ENCODE results near the gene MFSD12. TPM values are rescaled to one million over a fixed set of nuclear protein-coding genes. Genes with fewer than 3 reads are reported as not detected.
"Not testable (repeated sequence)": the region's sequence is repeated elsewhere in the genome, so short reads cannot be mapped to it uniquely, and the experiment has no call there.

MFSD12 gene
- total RNA-seq, 8 experiments from 2014 or later: 21.9 to 87.4 (median 44.0) TPM

DNA sequence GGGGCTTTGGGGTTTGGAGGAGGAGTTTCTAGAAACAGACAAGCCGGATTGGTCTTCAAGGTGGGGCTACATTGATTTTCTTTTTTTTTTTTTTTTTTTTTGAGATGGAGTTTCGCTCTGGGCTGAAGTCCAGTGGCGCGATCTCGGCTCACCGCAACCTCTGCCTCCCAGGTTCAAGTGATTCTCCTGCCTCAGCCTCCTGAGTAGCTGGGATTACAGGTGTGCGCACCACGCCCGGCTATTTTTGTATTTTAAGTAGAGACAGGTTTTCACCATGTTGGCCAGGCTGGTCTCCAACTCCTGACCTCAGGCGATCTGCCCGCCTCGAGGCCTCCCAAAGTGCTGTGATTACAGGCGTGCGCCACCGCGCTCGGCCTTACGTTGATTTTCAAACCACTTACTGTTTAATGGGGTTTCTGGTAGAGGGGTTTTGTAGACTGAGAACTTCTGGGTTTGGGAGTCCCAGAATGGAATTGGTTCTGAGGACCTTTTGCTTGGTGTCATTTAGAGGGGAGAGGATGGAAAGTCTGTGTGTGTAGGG lies 49.2 kb downstream of the MFSD12 start:
- WGBS, 10 experiments: 25 to 100% (median 92%) methylated on average over 1 to 10 of the region's 18 CpGs; no CpG with 5 or more reads in 3 of the 10 experiments
- Histone ChIP-seq H3K4me1 (replicated peaks in 1 of 2) (peaks cover 27 to 31% of the 10 kb centered on the region in 2 donors), H3K4me3 (peak overlapping the region in 4 of 5 donors; percentile 71 to 92 (median 86))
- in situ Hi-C loops (cut with MboI; ENCODE audit: low pct_unique_long_range_greater_than_20kb in 2 of 9, low sequenced_read_pairs in 9 of 9, unreplicated experiment in 9 of 9); H3K27ac ChIP-seq; ATAC-seq (replicated peaks in 6 of 8): not testable (repeated sequence)

DNA sequence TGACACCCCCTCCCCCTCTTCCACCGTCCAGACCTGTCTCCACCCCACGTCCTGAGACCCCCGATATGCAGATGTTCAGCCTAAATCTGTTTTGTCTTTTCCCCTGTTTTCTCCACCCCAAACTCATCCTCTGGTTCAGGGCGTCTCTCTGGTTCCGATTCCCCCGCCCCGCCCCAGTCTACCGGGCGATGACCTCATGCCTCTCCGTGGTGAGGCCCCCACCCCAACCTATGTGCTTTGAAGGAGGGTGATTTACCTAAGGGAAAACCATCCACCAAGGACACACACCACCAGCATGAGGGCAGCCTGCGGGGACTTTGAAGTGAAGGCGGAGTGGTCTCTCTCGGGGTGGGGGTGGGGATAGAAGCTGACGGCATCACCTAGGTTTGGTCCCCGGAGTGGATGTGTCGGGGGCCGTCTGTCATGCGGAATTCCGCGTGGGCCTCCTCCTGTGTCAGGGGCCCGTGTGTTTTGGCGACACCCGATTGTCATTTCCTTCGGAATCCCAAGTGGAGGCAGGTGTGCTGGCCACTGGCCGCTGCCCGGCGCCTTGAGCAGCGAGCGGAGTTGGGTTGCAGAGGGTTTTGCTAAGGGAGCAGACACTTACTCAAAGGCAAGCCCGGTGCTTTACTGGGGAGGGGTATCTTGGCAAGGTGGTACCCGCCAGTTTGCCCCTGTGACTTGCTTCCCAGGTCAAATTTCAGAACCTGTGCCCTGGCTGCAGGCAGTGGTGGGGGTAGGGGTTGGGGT lies 49.8 kb downstream of the MFSD12 start:
- peak overlapping the region; percentile 68 to 92 (median 80) for H3K4me3 ChIP-seq
- ATAC-seq (replicated peaks in 6 of 8): peak in 6 of 8 experiments; percentile 3 to 35 (median 32)
- peak overlapping the region; percentile 83 to 94 for H3K27ac ChIP-seq
- in situ Hi-C loops (cut with MboI; ENCODE audit: low pct_unique_long_range_greater_than_20kb in 2 of 9, low sequenced_read_pairs in 9 of 9, unreplicated experiment in 9 of 9): no loop called here
- H3K4me1 ChIP-seq (replicated peaks in 1 of 2): peaks cover 22 to 26% of the 10 kb centered on the region in 2 donors
- 0 to 4% (median 0%) methylated on average over 1 to 5 of the region's 31 CpGs; no CpG with 5 or more reads in 7 of the 10 experiments for WGBS, 10 experiments

DNA sequence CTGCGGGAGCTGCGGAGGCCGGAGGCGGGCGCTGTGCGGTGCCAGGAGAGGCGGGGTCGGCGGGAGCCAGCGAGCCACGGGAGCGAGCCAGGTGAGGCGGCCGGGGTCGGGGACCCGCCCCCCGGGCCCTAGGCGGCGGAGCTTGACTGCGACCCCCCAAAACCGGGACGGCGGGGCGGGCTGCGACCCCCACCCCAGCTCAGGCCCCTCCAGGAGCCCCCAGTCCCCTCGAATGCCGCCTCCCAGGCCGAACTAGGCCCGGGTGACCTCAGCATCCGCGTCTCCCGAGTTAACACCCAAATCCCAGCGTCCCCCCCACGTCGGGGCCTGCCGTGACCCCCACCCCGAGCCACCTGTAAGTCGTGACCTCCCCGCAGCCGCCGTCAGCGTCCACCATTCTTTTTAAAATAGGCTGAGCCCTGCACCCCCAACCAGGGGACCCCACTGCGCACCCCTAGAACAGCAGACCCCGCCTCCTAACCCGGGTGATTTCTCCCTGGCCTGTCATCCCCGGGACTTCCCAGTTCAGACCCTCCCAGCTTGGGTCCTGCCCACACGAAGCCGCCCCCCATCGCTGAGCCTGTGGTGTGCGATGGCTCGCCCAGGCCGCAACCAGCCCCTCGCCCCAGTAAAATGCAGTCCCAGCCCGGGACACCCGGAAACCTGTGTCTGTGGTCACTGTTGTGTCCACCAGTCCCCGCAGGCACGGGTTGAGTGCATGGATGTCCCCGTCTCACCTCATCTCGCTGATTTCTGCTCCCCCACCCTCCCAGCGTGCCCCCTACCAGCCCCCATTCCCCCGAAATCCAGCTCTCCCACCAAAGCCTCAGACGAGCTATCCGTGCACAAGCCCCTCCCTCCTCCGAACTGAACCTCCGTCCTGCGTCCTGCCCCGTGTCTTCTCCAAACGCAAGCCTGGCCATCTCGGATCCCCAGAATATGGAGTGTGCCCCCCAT lies 50.7 kb downstream of the MFSD12 start:
- in situ Hi-C loops (cut with MboI; ENCODE audit: low pct_unique_long_range_greater_than_20kb in 2 of 9, low sequenced_read_pairs in 9 of 9, unreplicated experiment in 9 of 9): no loop called here
- peaks cover 14 to 20% of the 10 kb centered on the region in 2 donors for H3K4me1 ChIP-seq (replicated peaks in 1 of 2)
- peak overlapping the region; percentile 68 to 92 (median 80) for H3K4me3 ChIP-seq
- ATAC-seq (replicated peaks in 6 of 8): peak in 7 of 8 experiments; percentile 0 to 6 (median 2)
- H3K27ac ChIP-seq: peak overlapping the region; percentile 83 to 94
- no CpG with 5 or more reads among the region's 69 CpGs for WGBS, 10 experiments

DNA sequence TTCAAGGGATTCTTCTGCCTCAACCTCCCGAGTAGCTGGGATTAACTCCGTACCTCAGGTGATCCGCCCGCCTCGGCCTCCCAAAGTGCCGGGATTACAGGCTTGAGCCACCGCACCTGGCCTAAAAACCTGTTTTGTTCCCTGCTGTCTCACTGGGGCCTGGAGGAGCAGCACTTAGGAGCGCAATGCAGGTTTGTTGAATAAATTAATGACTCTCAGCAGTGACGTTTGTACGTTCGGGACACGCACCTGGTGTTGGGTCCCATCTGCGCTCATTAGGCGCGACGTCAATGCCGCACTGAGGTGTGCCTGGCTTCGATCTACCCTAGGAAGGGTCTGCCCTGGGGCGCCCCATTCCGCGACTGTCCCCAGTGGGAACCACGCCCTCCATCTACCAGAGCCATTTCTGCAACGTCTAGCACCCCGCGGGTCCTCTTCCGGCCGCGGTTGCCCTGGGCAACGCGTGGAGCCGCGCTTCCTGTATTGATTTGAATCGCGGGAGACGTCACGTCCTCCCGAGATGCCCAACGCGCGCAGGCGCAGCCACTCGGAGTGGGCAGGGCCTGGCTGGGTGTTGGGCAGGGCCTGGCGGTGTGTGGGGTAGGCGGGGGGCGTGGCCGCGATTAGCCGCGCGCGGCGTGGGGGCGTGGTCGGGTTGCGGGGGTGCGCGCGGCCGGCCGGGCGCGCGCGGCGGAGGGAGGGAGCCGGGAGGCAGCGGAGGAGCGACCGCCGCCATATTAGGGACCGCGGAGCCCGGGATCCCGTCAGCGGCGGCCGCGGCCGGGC lies 51.6 kb downstream of the MFSD12 start, which contains the start of gene FZR1:
Gene FZR1 (plus strand): TSS at position 714 of the 786 bp plus-strand sequence. CDS start 16,679 bp downstream, outside the sequence.
- Histone ChIP-seq H3K4me1 (replicated peaks in 1 of 2) (peaks cover 14 to 20% of the 10 kb centered on the region in 2 donors), H3K4me3 (peak within 1 kb of the TSS; percentile 68 to 92 (median 80)), H3K27ac (peak within 1 kb of the TSS; percentile 86 to 94)
- in situ Hi-C loops (cut with MboI; ENCODE audit: low pct_unique_long_range_greater_than_20kb in 2 of 9, low sequenced_read_pairs in 9 of 9, unreplicated experiment in 9 of 9): no loop called here
- ATAC-seq (replicated peaks in 6 of 8): peak; percentile 86 to 96 (median 90)
- WGBS, 10 experiments: 3 to 70% (median 15%) methylated on average over 2 to 6 of the region's 79 CpGs; no CpG with 5 or more reads in 4 of the 10 experiments

DNA sequence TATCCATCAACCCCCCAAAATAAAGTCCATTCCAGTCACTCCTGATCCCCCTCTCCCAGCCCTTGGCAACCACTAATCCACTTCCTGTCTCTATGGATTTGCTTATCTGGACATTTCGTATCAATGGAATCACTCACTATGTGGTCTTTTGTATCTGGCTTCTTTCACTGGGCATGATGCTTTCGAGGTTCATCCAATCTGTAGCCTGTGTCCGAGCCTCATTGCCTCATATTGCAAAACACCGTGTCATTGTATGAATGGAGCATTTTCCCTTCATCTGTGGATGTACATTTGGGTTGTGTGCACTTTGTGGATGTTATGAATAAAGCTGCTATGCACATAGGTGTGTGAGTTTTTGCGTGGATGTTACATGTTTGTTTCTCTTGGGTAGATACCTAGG lies 52.7 kb downstream of the MFSD12 start:
- no peak overlapping the region for H3K27ac ChIP-seq
- no peak overlapping the region for H3K4me3 ChIP-seq
- ATAC-seq (replicated peaks in 6 of 8): no peak
- in situ Hi-C loops (cut with MboI; ENCODE audit: low pct_unique_long_range_greater_than_20kb in 2 of 9, low sequenced_read_pairs in 9 of 9, unreplicated experiment in 9 of 9): no loop called here
- WGBS, 10 experiments: 50 to 100% (median 98%) methylated on average over 1 to 5 of the region's 5 CpGs; no CpG with 5 or more reads in 2 of the 10 experiments
- H3K4me1 ChIP-seq (replicated peaks in 1 of 2): peaks cover 14 to 21% of the 10 kb centered on the region in 2 donors

DNA sequence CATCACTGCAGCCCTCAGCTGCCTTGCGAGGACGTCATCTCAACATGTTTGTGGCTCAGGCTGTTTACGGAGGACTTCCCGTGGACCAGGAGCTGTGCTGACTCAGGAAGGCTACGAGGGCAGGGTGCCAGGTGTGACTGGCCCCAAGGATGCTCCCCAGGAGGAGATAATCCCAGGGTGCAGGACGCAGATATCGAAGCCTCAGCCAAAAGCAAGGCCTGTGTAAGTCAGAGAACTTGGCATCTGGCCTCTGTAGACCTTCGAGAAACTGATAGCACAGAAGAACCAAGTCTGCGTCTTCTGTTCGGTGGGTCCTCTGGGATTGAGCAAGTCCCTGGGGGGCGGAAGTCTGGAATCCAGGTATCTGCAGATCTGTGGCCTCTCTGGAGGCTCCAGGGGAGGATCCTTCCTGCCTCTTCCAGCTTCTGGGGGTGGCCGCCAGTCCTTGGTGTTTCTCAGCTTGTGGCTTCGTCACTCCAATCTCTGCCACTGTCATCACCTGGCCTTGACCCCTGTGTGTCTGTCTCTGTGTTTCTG lies 54.3 kb downstream of the MFSD12 start:
- no peak for ATAC-seq (replicated peaks in 6 of 8)
- in situ Hi-C loops (cut with MboI; ENCODE audit: low pct_unique_long_range_greater_than_20kb in 2 of 9, low sequenced_read_pairs in 9 of 9, unreplicated experiment in 9 of 9): no loop called here
- no peak overlapping the region for H3K27ac ChIP-seq
- H3K4me3 ChIP-seq: no peak overlapping the region
- WGBS, 10 experiments: 61 to 94% (median 83%) methylated on average over 2 to 9 of the region's 13 CpGs; no CpG with 5 or more reads in 2 of the 10 experiments
- peaks cover 16 to 20% of the 10 kb centered on the region in 2 donors for H3K4me1 ChIP-seq (replicated peaks in 1 of 2)

DNA sequence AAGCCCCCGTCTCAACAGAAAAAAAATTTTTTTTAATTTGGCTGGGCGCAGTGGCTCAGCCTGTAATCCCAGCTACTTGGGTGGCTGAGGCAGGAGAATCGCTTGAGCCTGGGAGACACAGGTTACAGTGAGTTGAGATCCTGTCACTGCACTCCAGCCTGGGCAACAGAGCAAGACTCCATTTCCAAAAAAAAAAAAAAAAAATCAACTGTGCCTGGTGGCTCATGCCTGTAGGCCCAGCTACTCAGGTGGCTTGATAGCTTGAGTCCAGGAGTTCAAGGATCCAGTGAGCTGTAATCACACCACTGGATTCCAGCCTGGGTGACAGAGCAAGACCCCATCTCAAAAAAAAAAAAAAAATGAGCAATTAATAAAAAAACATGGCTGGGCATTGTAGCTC lies 55.6 kb downstream of the MFSD12 start:
- no peak for ATAC-seq (replicated peaks in 6 of 8)
- no peak overlapping the region for H3K4me3 ChIP-seq
- peaks cover 10 to 11% of the 10 kb centered on the region in 2 donors for H3K4me1 ChIP-seq (replicated peaks in 1 of 2)
- in situ Hi-C loops (cut with MboI; ENCODE audit: low pct_unique_long_range_greater_than_20kb in 2 of 9, low sequenced_read_pairs in 9 of 9, unreplicated experiment in 9 of 9): no loop called here
- WGBS, 10 experiments: 80 to 100% (median 100%) methylated on average over 1 to 2 of the region's 3 CpGs; no CpG with 5 or more reads in 4 of the 10 experiments
- no peak overlapping the region for H3K27ac ChIP-seq

DNA sequence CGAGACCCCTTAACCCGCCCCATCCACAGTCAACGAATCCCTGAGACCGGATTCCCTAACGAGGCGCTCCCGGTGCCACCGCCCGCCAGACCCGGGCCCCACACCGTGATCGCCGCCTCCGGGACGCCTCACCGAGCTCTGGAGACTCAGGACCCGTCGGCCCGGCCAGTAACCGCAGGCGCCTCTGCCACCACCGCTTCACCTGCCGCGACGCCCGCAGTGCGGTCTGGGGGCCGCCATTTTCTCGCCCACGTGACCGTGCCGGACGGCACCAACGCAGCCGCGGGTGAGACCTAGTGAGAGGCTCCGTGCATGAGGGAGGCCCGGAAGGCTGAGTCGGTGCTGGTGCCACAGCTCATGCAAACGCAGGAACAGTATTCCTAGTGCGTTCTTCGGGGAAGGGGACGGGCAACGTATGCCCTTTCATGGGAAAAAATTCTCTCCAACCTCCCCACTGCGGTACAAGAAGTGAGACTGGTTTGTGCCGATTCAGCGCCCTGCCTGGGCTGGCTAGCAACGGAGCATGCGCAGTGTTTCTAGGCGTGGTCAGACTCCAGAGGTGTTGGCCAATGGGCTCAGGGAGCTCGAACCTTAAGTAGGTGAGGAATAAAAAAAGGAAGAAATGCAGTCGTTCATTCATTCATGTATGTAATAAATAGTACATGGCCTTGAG lies 56.8 kb downstream of the MFSD12 start, which contains the start of gene DOHH:
Gene DOHH (minus strand): TSS at position 246 of the 673 bp plus-strand sequence. CDS start 3,860 bp downstream, outside the sequence.
- ATAC-seq (replicated peaks in 6 of 8): peak; percentile 90 to 96 (median 92)
- in situ Hi-C loops (cut with MboI; ENCODE audit: low pct_unique_long_range_greater_than_20kb in 2 of 9, low sequenced_read_pairs in 9 of 9, unreplicated experiment in 9 of 9): no loop called here
- peak within 1 kb of the TSS; percentile 99 to 100 for H3K27ac ChIP-seq
- peak within 1 kb of the TSS; percentile 68 to 100 (median 81) for H3K4me3 ChIP-seq
- WGBS, 10 experiments: 0 to 4% (median 0%) methylated on average over 2 to 25 of the region's 52 CpGs; no CpG with 5 or more reads in 5 of the 10 experiments
- peaks cover 8 to 10% of the 10 kb centered on the region in 2 donors for H3K4me1 ChIP-seq (replicated peaks in 1 of 2)

DNA sequence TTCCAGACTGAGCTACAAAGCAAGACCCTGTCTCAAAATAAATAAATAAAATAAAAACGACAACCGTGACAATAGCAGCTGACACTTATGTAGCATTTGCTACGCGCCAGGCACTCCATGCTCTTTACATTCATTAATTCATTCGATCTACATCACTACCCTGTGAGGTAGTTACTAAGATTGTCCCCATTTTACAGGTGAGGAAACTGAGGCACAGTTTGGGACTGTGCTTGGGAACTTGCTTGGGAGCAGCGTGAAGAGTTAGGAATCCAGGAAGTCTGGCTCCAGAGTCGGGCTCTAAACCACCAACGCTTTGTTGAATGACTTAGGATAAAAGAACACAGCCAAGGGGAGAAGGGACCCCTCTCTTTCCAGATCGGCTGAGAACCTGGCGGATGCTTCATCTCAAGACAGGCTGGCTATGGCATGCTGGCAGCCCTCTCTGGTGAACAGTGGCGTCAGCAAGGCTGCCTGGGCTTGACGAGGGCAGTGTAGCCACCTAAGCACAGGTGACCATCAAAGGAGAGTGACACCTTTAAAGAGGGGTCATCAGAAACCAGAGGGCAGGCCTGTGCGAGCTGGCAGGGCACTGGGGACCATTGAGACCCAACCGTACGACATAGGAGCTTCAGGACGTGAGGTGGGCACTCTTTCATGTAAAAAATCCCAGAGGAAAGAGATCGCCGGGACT lies 57.5 kb downstream of the MFSD12 start:
- peak in 4 of 8 experiments; percentile 7 to 14 (median 10) for ATAC-seq (replicated peaks in 6 of 8)
- H3K4me1 ChIP-seq (replicated peaks in 1 of 2): peaks cover 3 to 5% of the 10 kb centered on the region in 2 donors
- H3K27ac ChIP-seq: peak overlapping the region; percentile 99 to 100
- 0 to 41% (median 20%) methylated on average over 1 to 15 of the region's 18 CpGs; no CpG with 5 or more reads in 1 of the 10 experiments for WGBS, 10 experiments
- in situ Hi-C loops (cut with MboI; ENCODE audit: low pct_unique_long_range_greater_than_20kb in 2 of 9, low sequenced_read_pairs in 9 of 9, unreplicated experiment in 9 of 9): loop anchor here in 2 of 9 experiments (25.0 kb wide), 2 partner anchors 163 to 188 kb away; no protein-coding TSS in a partner anchor
- H3K4me3 ChIP-seq: peak overlapping the region; percentile 68 to 100 (median 81)

DNA sequence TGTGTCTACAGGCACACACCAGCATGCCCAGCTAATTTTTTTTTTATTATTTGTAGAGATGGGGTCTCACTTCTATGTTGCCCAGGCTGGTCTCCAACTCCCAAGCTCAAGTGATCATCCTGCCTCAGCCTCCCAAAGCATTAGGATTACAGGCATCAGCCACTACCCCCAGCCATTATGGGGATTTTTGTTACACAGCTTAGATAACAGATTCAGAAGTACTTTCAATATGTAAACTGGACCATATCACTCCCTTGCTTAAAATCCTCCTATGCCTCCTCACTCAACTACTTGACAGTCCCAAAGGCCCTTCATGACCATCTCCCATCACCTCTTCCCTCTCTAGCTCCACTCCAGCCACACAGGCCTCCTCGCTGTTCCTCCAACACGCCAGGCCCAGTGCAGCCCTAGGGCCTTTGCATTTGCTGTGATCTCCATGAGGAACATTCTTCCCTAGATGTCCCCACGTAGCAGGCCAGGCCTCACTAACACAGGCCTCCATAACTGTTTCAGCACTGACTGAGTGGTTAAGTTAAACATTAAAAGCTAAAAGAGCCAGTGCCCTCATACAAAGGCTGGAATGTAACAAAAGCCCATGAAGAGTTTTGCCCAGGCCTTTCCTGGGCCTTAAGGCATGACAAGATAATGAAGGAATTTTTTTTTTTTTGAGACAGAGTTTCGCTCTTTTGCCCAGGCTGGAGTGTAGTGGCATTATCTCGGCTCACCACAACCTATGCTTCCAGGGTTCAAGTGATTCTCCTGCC lies 59.4 kb downstream of the MFSD12 start:
- WGBS, 10 experiments: 20 to 100% (median 100%) methylated on average over 1 to 5 of the region's 5 CpGs; no CpG with 5 or more reads in 2 of the 10 experiments
- Histone ChIP-seq H3K27ac (no peak overlapping the region), H3K4me1 (replicated peaks in 1 of 2) (peaks cover 3 to 5% of the 10 kb centered on the region in 2 donors), H3K4me3 (no peak overlapping the region)
- in situ Hi-C loops (cut with MboI; ENCODE audit: low pct_unique_long_range_greater_than_20kb in 2 of 9, low sequenced_read_pairs in 9 of 9, unreplicated experiment in 9 of 9): loop anchor here in 2 of 9 experiments (25.0 kb wide), 2 partner anchors 161 to 186 kb away; no protein-coding TSS in a partner anchor
- ATAC-seq (replicated peaks in 6 of 8): no peak

Data from motor neuron (in vitro differentiated cells).